Spleen (tissue), 11 donors: ENCODE measurements around the gene RTKN. TPM values are rescaled to one million over a fixed set of nuclear protein-coding genes. Genes with fewer than 3 reads are reported as not detected.
A peak's percentile ranks its signal among the peaks of the same experiment; 100 is the strongest.

Experiments
- DNase-seq: peaks from one replicate; pipeline ENCODE4 v3.0.0-alpha.2; 2020
- H3K27ac ChIP-seq, 8 donors: fragments of 200-600 bp; sonication (generic) in 7 of 8; 1 replicate in 4 of 8; 2 replicates in 4 of 8; pipeline versions ENCODE4 v1.5.0 to v1.8.0; 2016 to 2021; ENCODE audit warnings: inconsistent platforms in 4 of 8, mild to moderate bottlenecking in 4 of 8, moderate library complexity in 1 of 8
- H3K27me3 ChIP-seq, 7 donors: fragments of 200-600 bp; sonication (generic) in 6 of 7; replicated peaks in 1 of 7; 1 replicate in 4 of 7; 2 replicates in 3 of 7; pipeline versions ENCODE4 v1.5.0 to v1.8.0; 2016 to 2021; ENCODE audit warnings: inconsistent platforms in 3 of 7, mild to moderate bottlenecking in 1 of 7
- H3K36me3 ChIP-seq, 6 donors: fragments of 200-600 bp; sonication (generic) in 5 of 6; 1 replicate in 4 of 6; 2 replicates in 2 of 6; pipeline versions ENCODE4 v1.5.0 to v1.8.0; 2016 to 2021; ENCODE audit warnings: inconsistent platforms in 2 of 6
- H3K4me1 ChIP-seq, 6 donors: fragments of 200-600 bp; sonication (generic) in 5 of 6; 1 replicate in 3 of 6; 2 replicates in 3 of 6; pipeline versions ENCODE4 v1.5.0 to v1.8.0; 2016 to 2021; ENCODE audit warnings: inconsistent platforms in 3 of 6
- H3K4me3 ChIP-seq, 8 donors: fragments of 200-600 bp; sonication (generic) in 7 of 8; 1 replicate in 4 of 8; 2 replicates in 4 of 8; pipeline versions ENCODE4 v1.5.0 to v1.8.0; 2016 to 2021; ENCODE audit warnings: inconsistent platforms in 4 of 8, mild to moderate bottlenecking in 4 of 8, moderate library complexity in 2 of 8
- H3K9me3 ChIP-seq, 8 donors: fragments of 200-600 bp; sonication (generic) in 7 of 8; 1 replicate in 4 of 8; 2 replicates in 4 of 8; pipeline versions ENCODE4 v1.5.0 to v1.8.0; 2016 to 2021; ENCODE audit warnings: inconsistent platforms in 4 of 8
- CTCF ChIP-seq, 11 experiments: fragments of 200-600 bp in 7 of 11; fragments of 450-650 bp in 4 of 11; sonication (generic) in 4 of 11; IDR thresholded peaks in 8 of 11; conservative IDR thresholded peaks in 3 of 11; 1 replicate in 7 of 11; 2 replicates in 4 of 11; pipeline versions ENCODE4 v1.4.0 to v1.8.0; 2016 to 2021; ENCODE audit warnings: antibody characterized with exemption in 11 of 11, inconsistent platforms in 4 of 11, mild to moderate bottlenecking in 1 of 11
- POLR2A ChIP-seq, 3 donors: fragments of 450-650 bp; IDR thresholded peaks; one replicate each; pipeline ENCODE4 v1.5.1; 2017; ENCODE audit warnings: antibody characterized with exemption in 3 of 3, mild to moderate bottlenecking in 1 of 3
- POLR2AphosphoS5 ChIP-seq, 3 donors: sonication (generic); formaldehyde crosslinking; IDR thresholded peaks; one replicate each; pipeline ENCODE4 v1.5.1; 2017; ENCODE audit warnings: antibody characterized with exemption in 3 of 3
- WGBS, 5 donors: extraction: QIAGEN DNeasy Blood & Tissue Kit in 3 of 5; methylation state at CpG; one replicate each; pipeline versions ENCODE4 v1.1.5 to v1.1.7; 2013 to 2018; 5-methylcytosine and 5-hydroxymethylcytosine counted together
- intact Hi-C: fragments of 100-400 bp; cut with DNase I; formaldehyde crosslinking; loops from one replicate; pipeline ENCODE4 v1.15.0; 2023; ENCODE audit warnings: low total_unique reads
- polyA plus RNA-seq, 3 donors: library from polyadenylated mRNA; stranded (reverse); fragments of 200-250 nt; gene quantifications; one replicate each; pipeline ENCODE4 v1.2.1, GENCODE V29; 2013
- total RNA-seq, 7 donors: library from RNA; depleted of rRNA in 3 of 7; stranded (reverse); fragments of >200 nt in 3 of 7; fragmentation: NEBNext Ultra II Directional in 4 of 7; extraction: Animal tissue kit (Norgen Biotek cat#: 25700) in 4 of 7; gene quantifications; one replicate each; pipeline versions ENCODE4 v1.1.0 to v1.2.1, GENCODE V29; 2016 to 2021
- donor health status: healthy with polysubstance abuse.
- donor health status: DM: no; HTN: no; CAD: no; lungs with moderate emphysema.
- donor health status: DM: no; HTN: no; CAD: no.
- donor health status: Bipolar disorder and iron deficiency.
- donor health status: healthy.
- donor health status: DM: no; HTN: no; CAD: no.
- donor health status: DM: yes; HTN: yes; CAD: no.

Gene RTKN
- total and polyA plus RNA-seq, 10 donors = 3.2 to 11.1 (median 7.1) TPM

DNA sequence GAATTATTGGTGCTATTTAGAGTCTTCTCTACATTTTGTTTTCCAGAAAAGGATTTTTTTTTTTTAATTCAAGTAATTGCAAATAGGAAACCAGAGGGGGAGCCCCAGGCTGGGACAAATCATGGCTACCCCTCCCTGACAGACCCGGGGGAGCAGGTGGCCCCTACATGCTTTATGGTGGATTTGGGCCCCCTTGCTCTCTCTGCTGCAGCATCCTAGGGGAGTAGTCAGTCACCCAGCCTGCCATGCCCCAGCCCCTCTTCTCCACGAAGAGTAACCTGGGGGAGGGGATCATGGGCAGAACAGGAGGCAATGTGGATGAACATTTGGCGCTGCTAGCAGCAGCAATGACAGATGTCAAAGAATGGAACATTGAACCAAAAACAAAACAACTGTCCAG lies 25.0 kb downstream of the RTKN start:
- Histone ChIP-seq H3K27ac (no peak overlapping the region), H3K36me3 (no peaks in the 10 kb centered on the region), H3K4me3 (no peak overlapping the region), H3K4me1 (peaks cover 10 to 74% (median 55%) of the 10 kb centered on the region in 6 donors), H3K9me3 (no peaks in the 10 kb centered on the region), H3K27me3 (peaks cover 0 to 21% (median 0%) of the 10 kb centered on the region in 7 donors)
- DNase-seq = no peak
- intact Hi-C loops = no loop called here
- 49 to 70% (median 60%) methylated on average over 3 of the region's 3 CpGs for WGBS, 5 donors
- TF ChIP-seq POLR2AphosphoS5 (IDR thresholded peaks at IDR 0.05) (no peak), CTCF (IDR thresholded peaks at IDR 0.05 in 8 of 11, conservative IDR thresholded peaks at IDR 0.05 in 3 of 11) (no peak)

GRCh38 chr2:74415762-74416395 lies 25.9 kb downstream of the RTKN start:
- Histone ChIP-seq H3K36me3 (no peaks in the 10 kb centered on the region), H3K4me1 (peaks cover 8 to 66% (median 49%) of the 10 kb centered on the region in 6 donors), H3K4me3 (peak overlapping the region; percentile 34 to 70 (median 49)), H3K27ac (peak overlapping the region in 6 of 8 donors; percentile 41 to 78 (median 71)), H3K9me3 (no peaks in the 10 kb centered on the region), H3K27me3 (peaks cover 0 to 21% (median 0%) of the 10 kb centered on the region in 7 donors)
- intact Hi-C loops = no loop called here
- TF ChIP-seq CTCF (IDR thresholded peaks at IDR 0.05 in 8 of 11, conservative IDR thresholded peaks at IDR 0.05 in 3 of 11) (no peak), POLR2A (IDR thresholded peaks at IDR 0.05) (no peak), POLR2AphosphoS5 (IDR thresholded peaks at IDR 0.05) (no peak)
- DNase-seq = no peak
- WGBS, 5 donors = 47 to 64% (median 52%) methylated on average over 34 to 35 of the region's 35 CpGs

DNA sequence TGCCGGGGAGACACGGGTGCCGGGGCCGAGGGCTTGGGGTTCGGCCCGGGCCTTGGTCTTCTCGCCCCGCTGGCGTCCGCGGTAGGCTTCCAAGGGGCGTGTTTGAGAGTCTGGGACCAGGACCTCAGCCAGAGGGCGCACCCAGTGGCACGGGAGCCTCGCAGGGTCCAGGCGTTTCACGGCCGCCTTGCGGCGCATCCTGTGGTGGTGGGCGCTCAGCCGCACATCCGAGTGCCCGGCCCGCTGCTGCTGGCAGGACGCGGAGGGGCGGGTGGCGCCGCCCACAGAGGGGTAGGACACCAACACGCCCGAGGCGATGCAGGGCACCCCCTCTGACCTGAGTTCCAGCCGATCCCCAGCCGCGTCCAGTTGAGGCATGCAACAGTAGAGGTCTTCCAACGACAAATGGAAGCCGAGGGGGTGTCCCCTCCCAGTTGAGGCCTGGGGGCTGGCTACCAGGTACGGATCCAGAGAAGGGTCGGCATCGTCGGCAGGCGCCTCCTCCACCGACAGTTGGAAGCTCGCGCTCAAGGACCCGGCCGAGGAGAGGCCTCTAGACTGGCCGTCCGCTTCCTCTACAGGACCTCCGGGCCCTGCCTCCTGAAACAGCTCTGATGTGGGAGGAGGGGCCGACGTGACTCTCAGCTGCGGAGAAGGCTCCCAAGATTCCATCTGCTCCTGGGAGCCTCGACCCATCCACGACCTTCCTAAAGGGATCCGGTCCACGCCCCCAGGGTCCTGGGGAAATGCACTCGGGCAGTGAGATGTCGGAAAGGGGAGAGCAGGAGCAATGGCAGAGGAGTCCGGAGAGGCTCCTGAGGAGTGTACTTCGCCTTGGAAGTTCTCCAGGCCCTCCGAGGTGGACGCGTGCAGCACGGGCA lies 26.6 kb downstream of the RTKN start:
- H3K27ac ChIP-seq = peak overlapping the region in 7 of 8 donors; percentile 41 to 78 (median 69)
- H3K9me3 ChIP-seq = no peaks in the 10 kb centered on the region
- H3K4me1 ChIP-seq = peaks cover 3 to 59% (median 42%) of the 10 kb centered on the region in 6 donors
- peak in 9 of 11 experiments; percentile 5 to 58 (median 45) for TF ChIP-seq CTCF (IDR thresholded peaks at IDR 0.05 in 8 of 11, conservative IDR thresholded peaks at IDR 0.05 in 3 of 11)
- TF ChIP-seq POLR2A (IDR thresholded peaks at IDR 0.05) = no peak
- TF ChIP-seq POLR2AphosphoS5 (IDR thresholded peaks at IDR 0.05) = peak in 2 of 3 donors; percentile 77 to 78
- peak; percentile 92 for DNase-seq
- 6 to 15% (median 9%) methylated on average over 51 to 66 of the region's 66 CpGs for WGBS, 5 donors
- no peaks in the 10 kb centered on the region for H3K36me3 ChIP-seq
- peak overlapping the region; percentile 34 to 70 (median 49) for H3K4me3 ChIP-seq
- peaks cover 0 to 21% (median 0%) of the 10 kb centered on the region in 7 donors for H3K27me3 ChIP-seq
- intact Hi-C loops = no loop called here

DNA sequence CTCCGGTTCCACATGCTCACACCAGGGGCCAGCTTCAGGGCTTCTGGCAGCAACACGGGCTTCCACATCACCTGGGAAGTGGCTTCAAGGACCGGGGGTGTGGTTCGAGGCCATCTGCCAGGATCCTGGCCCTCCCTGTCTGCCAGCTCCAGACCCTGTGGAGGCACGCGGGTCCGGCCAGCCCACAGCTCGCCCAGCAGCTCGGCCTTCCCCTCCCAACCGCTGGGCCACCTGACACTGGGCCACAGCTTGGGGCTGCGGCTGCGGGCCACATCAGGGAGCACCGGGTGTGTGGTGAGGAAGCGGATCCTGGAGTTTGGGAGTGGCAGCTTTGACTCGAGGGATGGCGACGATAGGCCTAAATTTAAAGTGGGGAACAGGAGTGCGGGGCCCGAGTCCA lies 27.3 kb downstream of the RTKN start:
- H3K27ac ChIP-seq = peak overlapping the region in 6 of 8 donors; percentile 53 to 78 (median 71)

More for the DNA sequence above, 27.3 kb downstream of the RTKN start:
- Histone ChIP-seq H3K9me3 (no peaks in the 10 kb centered on the region), H3K36me3 (no peaks in the 10 kb centered on the region), H3K27me3 (peaks cover 0 to 21% (median 0%) of the 10 kb centered on the region in 7 donors), H3K4me1 (peaks cover 3 to 52% (median 36%) of the 10 kb centered on the region in 6 donors), H3K4me3 (peak overlapping the region; percentile 34 to 70 (median 49))
- no peak for DNase-seq
- TF ChIP-seq POLR2A (IDR thresholded peaks at IDR 0.05) (no peak), POLR2AphosphoS5 (IDR thresholded peaks at IDR 0.05) (no peak), CTCF (IDR thresholded peaks at IDR 0.05 in 8 of 11, conservative IDR thresholded peaks at IDR 0.05 in 3 of 11) (no peak)
- 57 to 72% (median 71%) methylated on average over 10 to 19 of the region's 19 CpGs for WGBS, 5 donors
- intact Hi-C loops = no loop called here
